ENCODE measurements around the gene ASXL1. TPM values are rescaled to one million over a fixed set of nuclear protein-coding genes. Genes with fewer than 3 reads are reported as not detected.
A peak's percentile ranks its signal among the peaks of the same experiment; 100 is the strongest.
"Not testable (repeated sequence)": the region's sequence is repeated elsewhere in the genome, so short reads cannot be mapped to it uniquely, and the experiment has no call there.

The ASXL1 gene
- total RNA-seq, 4 donors from 2014 or later: 69.1 to 116 (median 102) TPM

- intact Hi-C loops (cut with DNase I; ENCODE audit: low total_unique reads): no loop called here
- Histone ChIP-seq H3K27me3 (no peaks in the 10 kb centered on the region), H3K4me1 (peaks cover 0 to 17% of the 10 kb centered on the region in 2 donors), H3K9me3 (no peaks in the 10 kb centered on the region), H3K27ac (peak overlapping the region; percentile 55 to 62), H3K36me3 (no peaks in the 10 kb centered on the region), H3K4me3 (no peak overlapping the region)
- DNase-seq: peak; percentile 63 to 69
- TF ChIP-seq POLR2A (IDR thresholded peaks at IDR 0.05): no peak
- TF ChIP-seq CTCF (IDR thresholded peaks at IDR 0.05): no peak
Observed at GRCh38 chr20:32465092-32465900, 107.2 kb downstream of the ASXL1 start.

GRCh38 chr20:32465901-32466675 is 108.0 kb downstream of the ASXL1 start:
- intact Hi-C loops (cut with DNase I; ENCODE audit: low total_unique reads); H3K9me3 ChIP-seq; H3K4me3 ChIP-seq; H3K36me3 ChIP-seq; DNase-seq; H3K27me3 ChIP-seq: not testable (repeated sequence)
- Histone ChIP-seq H3K27ac (peak overlapping the region; percentile 55 to 62), H3K4me1 (peaks cover 0 to 17% of the 10 kb centered on the region in 2 donors)

DNA sequence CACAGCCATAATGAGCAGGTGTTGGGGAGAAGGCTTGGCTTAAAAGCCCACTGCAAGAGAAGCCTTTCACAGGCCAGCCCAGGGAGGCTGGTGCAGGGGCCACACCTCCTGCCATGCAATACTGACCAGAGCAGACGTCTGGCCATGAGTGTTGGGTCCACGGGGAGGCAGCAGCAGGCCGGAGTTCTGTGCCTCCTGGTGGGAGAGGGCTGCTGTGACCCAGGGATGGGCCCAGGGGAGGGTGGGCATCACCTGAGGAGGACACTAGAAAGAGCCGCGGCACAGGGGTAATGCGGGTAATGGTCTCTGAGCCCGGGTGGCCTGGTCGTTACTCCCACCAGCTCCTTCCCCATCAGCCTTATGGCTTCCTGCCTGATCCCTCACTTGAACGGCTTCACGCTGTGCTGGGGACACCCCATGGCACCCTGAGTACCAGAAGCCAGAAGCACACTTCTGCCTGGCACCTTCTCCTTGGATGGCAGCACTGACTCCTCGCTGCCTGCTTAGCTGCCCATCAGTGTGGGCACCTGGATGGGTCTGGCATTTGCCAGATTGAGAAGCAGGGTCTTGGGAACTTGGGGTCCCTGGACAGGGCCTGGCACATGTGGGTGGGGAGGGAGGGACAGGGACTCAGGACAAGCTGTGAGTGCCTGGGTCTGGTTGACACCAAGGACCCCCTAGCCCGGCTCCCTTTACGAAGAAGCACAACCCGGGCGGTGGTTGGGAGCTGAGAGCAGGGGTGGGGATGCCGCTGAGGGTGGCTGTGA is 108.8 kb downstream of the ASXL1 start:
- H3K4me1 ChIP-seq: peaks cover 0 to 17% of the 10 kb centered on the region in 2 donors
- H3K27ac ChIP-seq: peak overlapping the region; percentile 0 to 55
- TF ChIP-seq POLR2A (IDR thresholded peaks at IDR 0.05) (no peak), CTCF (IDR thresholded peaks at IDR 0.05) (no peak)
- intact Hi-C loops (cut with DNase I; ENCODE audit: low total_unique reads): no loop called here
- H3K36me3 ChIP-seq: no peaks in the 10 kb centered on the region
- no peak overlapping the region for H3K4me3 ChIP-seq
- H3K9me3 ChIP-seq: no peaks in the 10 kb centered on the region
- no peaks in the 10 kb centered on the region for H3K27me3 ChIP-seq
- no peak for DNase-seq

GRCh38 chr20:32467506-32468312 is 109.6 kb downstream of the ASXL1 start:
- H3K27ac ChIP-seq: no peak overlapping the region
- TF ChIP-seq POLR2A (IDR thresholded peaks at IDR 0.05): no peak
- no peak for TF ChIP-seq CTCF (IDR thresholded peaks at IDR 0.05)
- no peaks in the 10 kb centered on the region for H3K27me3 ChIP-seq
- DNase-seq: no peak
- H3K4me3 ChIP-seq: no peak overlapping the region
- intact Hi-C loops (cut with DNase I; ENCODE audit: low total_unique reads): no loop called here
- H3K4me1 ChIP-seq: peaks cover 0 to 17% of the 10 kb centered on the region in 2 donors
- H3K36me3 ChIP-seq: no peaks in the 10 kb centered on the region
- no peaks in the 10 kb centered on the region for H3K9me3 ChIP-seq

DNA sequence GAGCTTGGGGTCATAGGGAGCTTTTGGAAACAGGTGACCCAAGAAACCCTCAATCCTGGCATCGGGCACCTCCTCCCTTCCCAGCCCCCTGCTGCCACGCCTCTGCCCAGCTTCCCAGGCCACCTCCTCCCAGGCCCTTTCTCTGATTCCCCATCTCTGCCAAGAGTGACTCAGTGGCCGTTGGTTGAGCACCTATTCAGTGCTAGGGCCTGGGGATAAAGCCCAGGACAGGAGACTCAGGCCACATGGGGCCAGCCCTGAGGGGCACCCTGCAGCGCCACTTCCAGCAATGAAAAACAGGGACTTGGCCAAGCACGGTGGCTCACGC is 110.1 kb downstream of the ASXL1 start:
- intact Hi-C loops (cut with DNase I; ENCODE audit: low total_unique reads): no loop called here
- no peak for DNase-seq
- peaks cover 0 to 19% of the 10 kb centered on the region in 2 donors for H3K4me1 ChIP-seq
- H3K36me3 ChIP-seq: no peaks in the 10 kb centered on the region
- no peaks in the 10 kb centered on the region for H3K9me3 ChIP-seq
- no peak overlapping the region for H3K4me3 ChIP-seq
- TF ChIP-seq POLR2A (IDR thresholded peaks at IDR 0.05) (no peak), CTCF (IDR thresholded peaks at IDR 0.05) (no peak)
- H3K27ac ChIP-seq: no peak overlapping the region
- H3K27me3 ChIP-seq: no peaks in the 10 kb centered on the region
